Stimulated activated CD8-positive, alpha-beta memory T cell treated with anti-CD3 and anti-CD28 coated beads, Interleukin-7, amount 100 ng/mL, for 24 hours (primary cell): ENCODE results near the gene GMEB1.
A peak's percentile ranks its signal among the peaks of the same experiment; 100 is the strongest.
"Not testable (repeated sequence)": the region's sequence is repeated elsewhere in the genome, so short reads cannot be mapped to it uniquely, and the experiment has no call there.

Experiments
- DNase-seq: peaks from one replicate; pipeline ENCODE4 v3.0.0-alpha.2; 2020; ENCODE audit warnings: low read depth

The GMEB1 gene

GRCh38 chr1:28668191-28668955, at the start of gene GMEB1:
GMEB1 (plus strand) TSS chr1:28668784; CDS start chr1:28683613, 14,829 bp downstream.
- peak; percentile 75 for DNase-seq

DNA sequence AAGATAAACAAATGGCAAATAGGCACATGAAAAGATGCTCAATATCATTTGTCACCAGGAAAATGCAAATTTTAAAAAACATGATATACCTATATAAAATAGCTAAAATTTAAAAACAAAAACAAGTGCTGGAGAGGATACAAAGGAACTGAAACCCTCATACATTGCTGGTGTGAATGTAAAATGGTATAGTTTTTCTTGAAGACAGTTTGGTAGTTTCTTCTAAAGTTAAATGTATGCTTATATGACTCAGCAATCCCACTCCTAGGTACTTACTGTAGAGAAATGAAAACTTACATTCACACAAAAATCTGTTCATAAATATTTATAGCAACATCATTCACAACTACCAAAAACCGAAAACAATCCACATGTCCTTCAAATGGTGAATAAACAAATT, 36.9 kb upstream of the GMEB1 start:
- DNase-seq, result no peak

DNA sequence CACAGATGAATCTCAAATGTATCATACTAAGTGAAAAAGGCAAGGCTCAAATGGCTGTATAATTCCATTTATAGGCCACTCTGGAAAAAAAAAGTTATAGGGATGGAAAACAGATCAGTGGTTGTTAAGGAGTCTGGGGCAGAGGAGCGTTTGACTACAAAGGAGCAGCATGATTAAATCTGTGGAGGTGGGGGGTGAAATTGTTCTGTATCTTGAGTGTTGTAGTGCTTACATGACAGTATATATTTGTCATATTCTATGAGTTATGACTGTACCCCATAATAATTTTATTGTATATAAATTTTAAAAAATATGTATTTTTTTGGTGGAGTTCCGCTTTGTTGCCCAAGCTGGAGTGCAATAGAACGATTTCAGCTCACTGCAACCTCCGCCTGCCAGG, 36.0 kb upstream of the GMEB1 start:
- DNase-seq, result no peak

DNA sequence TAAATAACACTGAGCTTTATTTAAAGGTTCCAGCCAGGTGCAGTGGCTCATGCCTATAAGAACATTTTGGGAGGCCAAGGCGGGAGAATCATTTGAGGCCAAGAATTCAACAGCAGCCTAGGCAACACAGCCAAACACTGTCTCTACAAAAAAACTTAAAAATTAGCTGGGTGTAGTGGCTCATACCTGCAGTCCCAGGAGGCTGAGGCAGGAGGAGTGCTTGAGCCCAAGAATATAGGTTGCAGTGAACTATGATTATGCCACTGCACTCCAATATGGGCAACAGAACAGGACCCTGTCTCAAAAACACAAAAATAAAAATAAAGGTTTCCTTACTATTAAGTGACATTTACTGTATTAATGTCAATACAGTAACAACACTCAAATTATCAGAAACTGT, 27.8 kb upstream of the GMEB1 start:
- DNase-seq, result no peak

- no peak for DNase-seq
Observed at GRCh38 chr1:28642056-28642846, 26.3 kb upstream of the GMEB1 start.

DNA sequence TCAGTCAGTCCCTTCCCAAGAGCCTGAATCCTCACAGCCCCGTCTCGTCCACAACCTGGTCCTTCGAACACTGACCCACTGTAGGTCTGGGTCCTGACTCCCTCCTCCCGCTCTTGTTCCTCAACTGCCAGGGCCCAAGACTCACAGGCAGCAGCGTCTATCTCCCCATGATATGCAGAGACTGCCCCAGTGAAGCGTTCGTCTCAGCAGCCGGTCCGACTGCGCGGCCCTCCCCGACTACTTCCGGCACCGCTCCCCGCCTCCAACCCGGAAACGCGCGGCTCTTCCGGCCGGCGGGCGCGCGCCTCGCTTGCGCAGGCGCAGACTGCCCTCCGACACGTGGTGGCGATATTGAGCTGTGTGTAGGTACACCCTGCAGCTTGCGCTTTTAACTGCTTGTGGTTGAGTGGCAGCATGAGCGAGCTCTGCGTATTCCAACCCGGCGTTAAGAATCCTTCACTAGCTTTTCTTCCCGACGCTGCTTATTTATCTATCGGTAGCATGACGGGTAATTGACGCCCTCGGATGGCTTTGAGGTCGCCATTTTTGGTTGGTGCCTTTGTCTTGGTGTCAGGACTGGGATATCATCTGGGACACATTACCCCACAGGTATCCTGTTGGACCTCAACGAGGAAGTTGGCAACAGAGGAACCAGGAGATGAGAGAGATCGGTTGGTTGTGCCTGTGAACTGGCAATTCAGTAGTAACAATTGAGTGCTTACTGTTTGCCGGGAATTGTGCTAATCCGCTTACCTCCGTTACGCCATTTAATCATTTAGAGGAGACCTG, 25.5 kb upstream of the GMEB1 start, which contains the start of gene TAF12:
TSS of gene TAF12 (minus strand) at position 221 of the 789 bp plus-strand sequence. CDS start 20,986 bp downstream, outside the sequence.
- peak; percentile 74 for DNase-seq

- no peak for DNase-seq
Observed at GRCh38 chr1:28644494-28644893, 24.1 kb upstream of the GMEB1 start.

- DNase-seq, result not testable (repeated sequence)
Observed at GRCh38 chr1:28645406-28645805, 23.2 kb upstream of the GMEB1 start.

- no peak for DNase-seq
Observed at GRCh38 chr1:28646040-28646439, 22.5 kb upstream of the GMEB1 start.

GRCh38 chr1:28648008-28648473, 20.5 kb upstream of the GMEB1 start:
- DNase-seq, result peak; percentile 70

GRCh38 chr1:28648474-28649198, 19.9 kb upstream of the GMEB1 start, which contains the start of gene RNU11:
RNU11 (plus strand) TSS chr1:28648600.
- peak; percentile 76 for DNase-seq

DNA sequence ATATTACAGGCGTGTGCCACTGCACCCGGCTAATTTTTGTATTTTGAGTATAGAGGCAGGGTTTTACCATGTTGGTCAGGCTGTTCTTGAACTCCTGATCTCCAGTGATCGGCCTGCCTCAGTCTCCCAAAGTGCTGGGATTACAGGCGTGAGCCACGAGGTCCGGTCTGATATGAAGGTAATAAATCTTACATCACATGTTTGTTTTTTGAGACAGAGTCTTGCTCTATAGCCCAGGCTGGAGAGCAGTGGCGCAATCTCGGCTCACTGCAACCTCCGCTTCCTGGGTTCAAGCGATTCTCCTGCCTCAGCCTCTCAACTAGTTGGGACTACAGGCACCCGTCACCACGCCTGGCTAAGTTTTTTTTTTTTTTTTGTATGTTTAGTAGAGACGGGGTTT, 15.5 kb upstream of the GMEB1 start:
- DNase-seq, result not testable (repeated sequence)

DNA sequence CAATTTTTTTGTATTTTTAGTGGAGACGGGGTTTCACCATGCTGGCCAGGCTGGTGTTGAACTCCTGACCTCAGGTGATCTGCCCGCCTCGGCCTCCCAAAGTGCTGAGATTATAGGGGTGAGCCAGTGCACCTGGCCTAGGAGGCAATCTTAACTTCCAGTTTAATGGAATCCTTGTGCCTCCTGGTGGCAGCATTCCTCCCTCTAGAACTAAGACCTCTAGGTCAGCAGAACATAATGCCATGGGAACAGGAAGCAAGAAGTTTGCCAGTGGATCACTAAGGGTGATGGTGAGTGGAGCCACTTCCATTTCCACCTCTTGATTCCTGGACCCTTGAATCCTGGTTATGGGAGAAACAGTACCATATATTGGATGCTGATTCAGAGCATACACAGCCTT, 14.7 kb upstream of the GMEB1 start:
- DNase-seq, result not testable (repeated sequence)

- not testable (repeated sequence) for DNase-seq
Observed at GRCh38 chr1:28655448-28656311, 12.9 kb upstream of the GMEB1 start.

- DNase-seq, result no peak
Observed at GRCh38 chr1:28656335-28656734, 12.2 kb upstream of the GMEB1 start.

DNA sequence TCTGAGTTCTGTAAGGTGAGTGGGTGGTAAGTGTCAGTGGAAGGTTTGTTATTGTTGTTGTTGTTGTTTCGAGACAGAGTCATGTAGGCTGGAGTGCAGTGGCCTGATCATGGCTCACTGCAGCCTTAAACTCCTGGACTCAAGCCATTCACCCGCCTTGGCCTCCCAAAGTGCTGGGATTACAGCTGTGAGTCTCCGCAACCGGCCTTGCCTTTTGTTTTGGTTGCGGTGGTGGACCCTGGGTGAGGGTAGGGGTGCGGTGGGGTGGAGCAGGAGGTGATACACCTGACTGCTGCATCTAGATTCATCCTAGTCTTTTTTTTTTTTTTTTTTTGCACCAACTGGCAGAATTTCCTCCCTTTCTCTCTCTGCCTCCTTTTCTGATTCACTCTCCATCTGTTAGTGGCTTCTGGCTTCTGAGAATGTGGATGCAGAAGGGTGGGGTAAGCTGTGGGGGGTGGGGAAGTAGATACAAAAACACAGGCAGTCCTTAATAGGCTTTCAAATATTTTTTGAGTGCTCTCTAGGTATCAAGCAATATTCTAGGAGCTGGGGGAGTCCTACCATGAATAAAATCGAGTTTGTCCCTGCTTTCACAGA, 4.6 kb upstream of the GMEB1 start:
- DNase-seq, result no peak

DNA sequence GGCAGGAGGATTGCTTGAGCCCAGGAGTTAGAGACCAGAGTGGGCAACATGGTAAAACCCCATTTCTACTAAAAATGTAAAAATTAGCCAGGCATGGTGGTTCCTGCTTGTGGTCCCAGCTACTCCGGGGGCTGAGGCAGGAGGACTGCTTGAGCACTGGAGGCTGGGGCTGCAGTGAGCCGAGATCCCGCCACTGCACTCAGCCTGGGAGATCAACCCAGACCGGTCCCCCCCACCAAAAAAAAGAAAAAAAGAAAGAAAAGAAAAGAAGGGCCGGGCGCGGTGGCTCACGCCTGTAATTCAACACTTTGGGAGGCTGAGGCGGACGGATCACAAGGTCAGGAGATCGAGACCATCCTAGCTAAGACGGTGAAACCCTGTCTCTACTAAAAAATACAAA, 1.8 kb upstream of the GMEB1 start:
- no peak for DNase-seq

- DNase-seq, result peak; percentile 21
Observed at GRCh38 chr1:28668956-28669723, 556 bp downstream of the GMEB1 start.

DNA sequence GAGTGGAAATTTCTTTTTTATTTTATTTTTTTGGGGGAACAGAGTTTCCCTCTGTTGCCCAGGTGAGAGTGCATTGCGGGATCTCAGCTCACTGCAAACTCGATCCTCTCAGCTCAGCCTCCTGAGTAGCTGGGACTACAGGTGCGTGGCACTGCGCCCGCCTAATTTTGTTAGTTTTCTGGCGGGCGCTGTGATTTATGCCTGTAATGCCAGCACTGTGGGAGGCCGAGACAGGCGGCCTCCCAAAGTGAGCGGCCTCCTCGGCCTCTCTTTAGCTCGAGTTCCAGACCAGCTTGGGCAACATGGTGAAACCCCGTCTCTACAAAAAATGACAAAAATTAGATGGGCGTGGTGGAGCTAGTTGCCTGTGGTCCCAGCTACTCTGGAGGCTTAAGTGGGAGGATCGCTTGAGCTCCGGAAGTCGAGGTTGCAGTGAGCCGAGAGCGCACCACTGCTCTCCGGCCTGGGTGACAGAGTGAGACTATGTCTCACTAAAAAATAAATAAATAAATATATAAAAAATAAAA, 2.7 kb downstream of the GMEB1 start:
- no peak for DNase-seq
